Fibroblast of lung (primary cell): Measurements from ENCODE around the gene LKAAEAR1. TPM values are rescaled to one million over a fixed set of nuclear protein-coding genes. Genes with fewer than 3 reads are reported as not detected.

Experiments used
- DNase-seq, 2 donors: peaks; one replicate each; pipeline versions ENCODE4 v3.0.0 to v3.0.0-alpha.2; 2010; ENCODE audit warnings: low read depth in 2 of 2
- H2AFZ ChIP-seq: 2 replicates; pipeline ENCODE4 v1.5.1; 2012; ENCODE audit warnings: low read length, control low read depth, inconsistent platforms
- H3K27ac ChIP-seq: 2 replicates; pipeline ENCODE4 v1.5.1; 2011; ENCODE audit warnings: low read length, control low read depth; ENCODE audit not compliant: insufficient read depth
- H3K27me3 ChIP-seq: 2 replicates; pipeline ENCODE4 v1.5.1; 2011; ENCODE audit warnings: mild to moderate bottlenecking, low read length; ENCODE audit not compliant: control insufficient read depth, insufficient read depth
- H3K36me3 ChIP-seq: 2 replicates; pipeline ENCODE4 v1.5.1; 2011; ENCODE audit warnings: low read length; ENCODE audit not compliant: control insufficient read depth, insufficient read depth
- H3K4me1 ChIP-seq: 2 replicates; pipeline ENCODE4 v1.5.1; 2011; ENCODE audit warnings: low read length; ENCODE audit not compliant: control insufficient read depth, insufficient read depth; ENCODE audit errors: extremely low read depth
- H3K4me2 ChIP-seq: 2 replicates; pipeline ENCODE4 v1.5.1; 2011; ENCODE audit warnings: low read length, control low read depth; ENCODE audit not compliant: insufficient read depth; ENCODE audit errors: extremely low read depth
- H3K4me3 ChIP-seq, 4 experiments: fragments of 200-600 bp in 1 of 4; sonication (generic) in 1 of 4; replicated peaks in 1 of 4; 2 replicates each; pipeline ENCODE4 v1.5.1; 2011 to 2016; ENCODE audit warnings: low read length in 4 of 4, low read depth in 3 of 4, mild to moderate bottlenecking in 3 of 4, control low read depth in 2 of 4, inconsistent platforms in 1 of 4, mixed read lengths in 1 of 4; ENCODE audit not compliant: insufficient read depth in 1 of 4; ENCODE audit errors: control extremely low read depth in 1 of 4
- H3K79me2 ChIP-seq: 2 replicates; pipeline ENCODE4 v1.5.1; 2012; ENCODE audit warnings: mild to moderate bottlenecking, low read length, inconsistent platforms; ENCODE audit not compliant: control insufficient read depth, insufficient read depth
- H3K9ac ChIP-seq: 2 replicates; pipeline ENCODE4 v1.5.1; 2011; ENCODE audit warnings: mild to moderate bottlenecking, low read length, control low read depth; ENCODE audit not compliant: insufficient read depth
- H3K9me3 ChIP-seq: 2 replicates; pipeline ENCODE4 v1.5.1; 2012; ENCODE audit warnings: low read depth, low read length; ENCODE audit not compliant: control insufficient read depth, insufficient read depth
- H4K20me1 ChIP-seq: 2 replicates; pipeline ENCODE4 v1.5.1; 2011; ENCODE audit warnings: low read length; ENCODE audit not compliant: control insufficient read depth, insufficient read depth; ENCODE audit errors: extremely low read depth
- EZH2 ChIP-seq: IDR thresholded peaks from 2 replicates; pipeline ENCODE4 v1.5.1; 2012; ENCODE audit warnings: low read length, control low read depth, mild to moderate bottlenecking; ENCODE audit errors: missing control alignments
- polyA plus RNA-seq, 2 donors: library from polyadenylated mRNA; depleted of rRNA in 1 of 2; stranded (reverse) in 1 of 2; unstranded in 1 of 2; fragments of >200 nt; gene quantifications; 2 replicates each; pipeline ENCODE4 v1.2.1, GENCODE V29; 2011 to 2012; ENCODE audit warnings: missing spikeins in 1 of 2
- total RNA-seq: library from RNA; depleted of rRNA; stranded (reverse); fragments of >200 nt; gene quantifications from 2 replicates; pipeline ENCODE4 v1.2.1, GENCODE V29; 2014
- TF ChIP-seq, protein P1 (sequence below), 2 donors: IDR thresholded peaks in 1 of 2; conservative IDR thresholded peaks in 1 of 2; 1 replicate in 1 of 2; 2 replicates in 1 of 2; pipeline ENCODE4 v1.5.1; 2011 to 2012; ENCODE audit warnings: low read length in 2 of 2, control low read depth in 1 of 2, inconsistent platforms in 1 of 2, low read depth in 1 of 2, mild to moderate bottlenecking in 1 of 2

LKAAEAR1 gene
- total and polyA plus RNA-seq, 2 donors (not counting 1 experiment from before 2014, with no cell fraction given) = not detected

DNA sequence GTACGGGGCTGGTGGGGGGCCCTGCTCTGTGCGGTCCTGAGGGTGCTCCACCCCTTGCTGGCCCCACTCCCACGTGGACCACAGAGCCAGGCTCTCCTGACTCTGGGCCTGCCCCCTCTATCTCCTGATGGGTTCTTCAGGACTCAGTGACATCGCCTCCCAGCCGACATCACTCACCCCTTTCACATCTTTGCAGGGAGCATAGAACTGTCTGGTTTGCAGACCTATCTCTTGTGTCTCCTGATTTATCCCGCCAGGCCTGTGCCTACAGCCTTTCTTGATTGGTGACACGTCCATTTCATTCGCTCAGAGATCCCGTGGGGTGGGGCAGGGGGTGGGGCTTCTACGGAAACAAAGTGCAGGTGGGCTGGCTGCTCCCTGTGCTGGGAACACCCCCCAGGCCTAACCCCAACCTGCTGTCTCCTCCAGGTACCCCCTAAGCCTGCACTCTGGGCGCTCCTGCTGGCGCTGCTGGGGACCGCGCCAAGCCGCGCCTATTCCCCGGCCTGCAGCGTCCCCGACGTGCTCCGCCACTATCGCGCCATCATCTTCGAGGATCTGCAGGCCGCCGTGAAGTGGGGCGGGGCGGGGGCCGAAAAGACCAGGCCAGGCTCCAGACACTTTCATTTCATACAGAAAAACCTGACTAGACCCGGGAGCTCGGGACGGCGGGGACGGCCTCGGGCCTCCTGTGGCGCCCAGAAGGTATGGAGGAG lies 46.5 kb downstream of the LKAAEAR1 start:
- peak; percentile 56 for TF ChIP-seq EZH2
- TF ChIP-seq, protein P1, sequence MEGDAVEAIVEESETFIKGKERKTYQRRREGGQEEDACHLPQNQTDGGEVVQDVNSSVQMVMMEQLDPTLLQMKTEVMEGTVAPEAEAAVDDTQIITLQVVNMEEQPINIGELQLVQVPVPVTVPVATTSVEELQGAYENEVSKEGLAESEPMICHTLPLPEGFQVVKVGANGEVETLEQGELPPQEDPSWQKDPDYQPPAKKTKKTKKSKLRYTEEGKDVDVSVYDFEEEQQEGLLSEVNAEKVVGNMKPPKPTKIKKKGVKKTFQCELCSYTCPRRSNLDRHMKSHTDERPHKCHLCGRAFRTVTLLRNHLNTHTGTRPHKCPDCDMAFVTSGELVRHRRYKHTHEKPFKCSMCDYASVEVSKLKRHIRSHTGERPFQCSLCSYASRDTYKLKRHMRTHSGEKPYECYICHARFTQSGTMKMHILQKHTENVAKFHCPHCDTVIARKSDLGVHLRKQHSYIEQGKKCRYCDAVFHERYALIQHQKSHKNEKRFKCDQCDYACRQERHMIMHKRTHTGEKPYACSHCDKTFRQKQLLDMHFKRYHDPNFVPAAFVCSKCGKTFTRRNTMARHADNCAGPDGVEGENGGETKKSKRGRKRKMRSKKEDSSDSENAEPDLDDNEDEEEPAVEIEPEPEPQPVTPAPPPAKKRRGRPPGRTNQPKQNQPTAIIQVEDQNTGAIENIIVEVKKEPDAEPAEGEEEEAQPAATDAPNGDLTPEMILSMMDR (conservative IDR thresholded peaks at IDR 0.05 in 1 of 2, IDR thresholded peaks at IDR 0.05 in 1 of 2; ENCODE audit: low read depth in 1 of 2, low read length in 2 of 2) = no peak
- Histone ChIP-seq H3K9me3 (no peaks in the 10 kb centered on the region), H3K27ac (no peak overlapping the region), H3K36me3 (peaks cover 6% of the 10 kb centered on the region), H3K9ac (no peak overlapping the region), H3K4me2 (no peak overlapping the region), H3K4me1 (no peaks in the 10 kb centered on the region), H2AFZ (no peak overlapping the region), H4K20me1 (no peaks in the 10 kb centered on the region), H3K27me3 (peaks cover 26% of the 10 kb centered on the region), H3K4me3 (no peak overlapping the region), H3K79me2 (no peaks in the 10 kb centered on the region)
- DNase-seq = no peak

DNA sequence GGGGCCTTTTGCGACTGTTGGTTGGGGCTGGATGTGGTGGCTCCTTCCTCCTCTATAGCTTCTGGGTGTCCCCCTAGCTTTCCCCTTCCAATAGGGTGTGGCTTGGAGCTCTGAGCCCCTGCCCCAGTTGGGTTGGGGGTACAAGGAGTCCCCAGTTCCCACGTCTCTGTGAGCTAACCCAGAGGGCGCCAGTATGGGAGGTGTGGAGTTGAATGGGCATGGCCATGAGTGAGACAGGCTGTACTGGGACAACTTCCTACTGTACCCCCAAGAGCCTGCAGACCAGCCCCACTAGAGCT lies 47.0 kb downstream of the LKAAEAR1 start:
- Histone ChIP-seq H3K27ac (no peak overlapping the region), H3K79me2 (no peaks in the 10 kb centered on the region), H3K27me3 (peaks cover 23% of the 10 kb centered on the region), H3K36me3 (peaks cover 8% of the 10 kb centered on the region), H3K9me3 (no peaks in the 10 kb centered on the region), H3K4me2 (no peak overlapping the region), H2AFZ (no peak overlapping the region), H3K4me3 (no peak overlapping the region), H3K4me1 (no peaks in the 10 kb centered on the region), H4K20me1 (no peaks in the 10 kb centered on the region), H3K9ac (no peak overlapping the region)
- no peak for TF ChIP-seq EZH2
- TF ChIP-seq, protein P1 (conservative IDR thresholded peaks at IDR 0.05 in 1 of 2, IDR thresholded peaks at IDR 0.05 in 1 of 2; ENCODE audit: low read depth in 1 of 2, low read length in 2 of 2) = no peak
- no peak for DNase-seq

DNA sequence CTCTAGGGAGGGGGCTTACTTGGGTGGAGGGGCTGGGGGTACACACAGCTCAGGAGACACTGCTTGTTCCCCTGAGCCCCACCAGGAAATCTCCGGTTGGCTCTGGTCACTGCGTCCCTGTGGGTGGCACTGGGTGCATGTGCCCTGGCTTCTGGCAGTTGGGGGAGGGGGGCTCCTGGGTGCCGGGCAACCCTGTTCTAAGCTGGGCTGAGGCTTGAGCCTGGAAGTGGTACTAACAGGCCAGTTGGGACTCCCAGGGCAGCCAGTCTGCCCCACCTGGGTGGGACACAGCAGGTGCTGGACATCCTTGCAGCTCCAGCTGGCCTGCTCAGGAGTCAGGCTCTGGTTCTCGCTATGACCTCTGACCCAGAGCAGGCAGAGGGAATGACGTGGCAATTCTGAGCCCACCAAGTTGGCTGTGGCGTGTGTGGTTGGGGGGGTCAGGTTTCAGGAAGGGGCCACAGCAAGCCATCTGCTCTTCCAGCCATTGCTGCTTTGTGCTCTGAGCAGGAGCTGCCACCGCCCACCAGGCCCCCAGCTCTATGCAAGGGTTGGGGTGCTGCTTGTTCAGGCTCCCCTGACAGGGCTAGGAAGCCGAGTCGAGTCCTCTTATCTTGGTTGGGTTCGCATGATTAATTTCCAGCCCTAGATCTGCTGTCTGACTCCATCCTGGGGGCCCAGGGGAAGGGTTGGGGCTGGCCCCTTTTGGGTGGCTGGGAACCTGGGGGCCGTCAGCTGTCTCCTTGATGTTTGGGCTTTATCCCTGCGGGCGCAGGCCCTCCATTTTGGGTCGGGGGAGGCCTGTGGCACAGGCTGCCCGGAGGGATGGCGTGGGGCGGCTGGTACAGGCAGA lies 47.6 kb downstream of the LKAAEAR1 start:
- Histone ChIP-seq H3K4me2 (no peak overlapping the region), H3K4me1 (no peaks in the 10 kb centered on the region), H2AFZ (no peak overlapping the region), H4K20me1 (no peaks in the 10 kb centered on the region), H3K9me3 (no peaks in the 10 kb centered on the region), H3K79me2 (no peaks in the 10 kb centered on the region), H3K36me3 (peaks cover 12% of the 10 kb centered on the region), H3K9ac (no peak overlapping the region), H3K4me3 (no peak overlapping the region), H3K27me3 (peaks cover 18% of the 10 kb centered on the region), H3K27ac (no peak overlapping the region)
- DNase-seq = peak in 1 of 2 donors; percentile 41
- TF ChIP-seq EZH2 = no peak
- TF ChIP-seq, protein P1 (conservative IDR thresholded peaks at IDR 0.05 in 1 of 2, IDR thresholded peaks at IDR 0.05 in 1 of 2; ENCODE audit: low read depth in 1 of 2, low read length in 2 of 2) = no peak
